Measurements from ENCODE around the gene RECK.

Gene RECK

GRCh38 chr9:36141288-36141687 is 104.6 kb downstream of the RECK start:
- Mint-ChIP-seq H3K4me3 (no peak overlapping the region), H3K27ac (no peak overlapping the region), H3K4me1 (peaks cover 91% of the 10 kb centered on the region), H3K36me3 (ENCODE audit: low read depth) (peaks cover 10% of the 10 kb centered on the region), H3K27me3 (peaks cover 3% of the 10 kb centered on the region), H3K9me3 (peaks cover 9% of the 10 kb centered on the region)
- no peak for ATAC-seq
- DNase-seq, result no peak

- H3K4me3 Mint-ChIP-seq, result no peak overlapping the region
- ATAC-seq (no peak), DNase-seq (no peak)
- H3K9me3 Mint-ChIP-seq, result peaks cover 11% of the 10 kb centered on the region
- H3K36me3 Mint-ChIP-seq (ENCODE audit: low read depth), result peaks cover 11% of the 10 kb centered on the region
- H3K27ac Mint-ChIP-seq, result peak overlapping the region; percentile 14
- H3K27me3 Mint-ChIP-seq, result peaks cover 3% of the 10 kb centered on the region
- H3K4me1 Mint-ChIP-seq, result peaks cover 93% of the 10 kb centered on the region
Measured at GRCh38 chr9:36141761-36142160, 105.0 kb downstream of the RECK start.

GRCh38 chr9:36142510-36143244 is 106.0 kb downstream of the RECK start:
- Mint-ChIP-seq H3K4me1 (peaks cover 94% of the 10 kb centered on the region), H3K27ac (peak overlapping the region; percentile 79), H3K9me3 (peaks cover 11% of the 10 kb centered on the region), H3K36me3 (ENCODE audit: low read depth) (peaks cover 17% of the 10 kb centered on the region), H3K4me3 (peak overlapping the region; percentile 73), H3K27me3 (peaks cover 3% of the 10 kb centered on the region)
- no peak for DNase-seq
- ATAC-seq, result no peak

- Mint-ChIP-seq H3K27me3 (peaks cover 3% of the 10 kb centered on the region), H3K4me3 (peak overlapping the region; percentile 73), H3K4me1 (peaks cover 94% of the 10 kb centered on the region), H3K27ac (peak overlapping the region; percentile 79), H3K36me3 (ENCODE audit: low read depth) (peaks cover 18% of the 10 kb centered on the region), H3K9me3 (peaks cover 11% of the 10 kb centered on the region)
- DNase-seq (no peak), ATAC-seq (no peak)
Measured at GRCh38 chr9:36143245-36143641, 106.5 kb downstream of the RECK start.

GRCh38 chr9:36144309-36145232 is 107.9 kb downstream of the RECK start:
- no peaks in the 10 kb centered on the region for H3K27me3 Mint-ChIP-seq
- peaks cover 18% of the 10 kb centered on the region for H3K36me3 Mint-ChIP-seq (ENCODE audit: low read depth)
- DNase-seq (no peak), ATAC-seq (no peak)
- peaks cover 93% of the 10 kb centered on the region for H3K4me1 Mint-ChIP-seq
- peak overlapping the region; percentile 73 for H3K4me3 Mint-ChIP-seq
- peaks cover 11% of the 10 kb centered on the region for H3K9me3 Mint-ChIP-seq
- H3K27ac Mint-ChIP-seq, result peak overlapping the region; percentile 86

GRCh38 chr9:36145970-36146369 is 109.3 kb downstream of the RECK start:
- ATAC-seq (no peak), DNase-seq (no peak)
- H3K4me1 Mint-ChIP-seq, result peaks cover 93% of the 10 kb centered on the region
- no peak overlapping the region for H3K4me3 Mint-ChIP-seq
- H3K36me3 Mint-ChIP-seq (ENCODE audit: low read depth), result peaks cover 18% of the 10 kb centered on the region
- H3K27me3 Mint-ChIP-seq, result no peaks in the 10 kb centered on the region
- peaks cover 11% of the 10 kb centered on the region for H3K9me3 Mint-ChIP-seq
- H3K27ac Mint-ChIP-seq, result no peak overlapping the region

GRCh38 chr9:36146651-36147050 is 109.9 kb downstream of the RECK start:
- Mint-ChIP-seq H3K4me3 (no peak overlapping the region), H3K27ac (no peak overlapping the region), H3K9me3 (peaks cover 11% of the 10 kb centered on the region), H3K27me3 (no peaks in the 10 kb centered on the region), H3K36me3 (ENCODE audit: low read depth) (peaks cover 18% of the 10 kb centered on the region), H3K4me1 (peaks cover 93% of the 10 kb centered on the region)
- ATAC-seq (no peak), DNase-seq (no peak)

GRCh38 chr9:36147441-36148175 is 110.9 kb downstream of the RECK start:
- peaks cover 18% of the 10 kb centered on the region for H3K36me3 Mint-ChIP-seq (ENCODE audit: low read depth)
- DNase-seq (no peak), ATAC-seq (no peak)
- H3K27me3 Mint-ChIP-seq, result no peaks in the 10 kb centered on the region
- H3K9me3 Mint-ChIP-seq, result peaks cover 11% of the 10 kb centered on the region
- H3K4me1 Mint-ChIP-seq, result peaks cover 92% of the 10 kb centered on the region
- no peak overlapping the region for H3K4me3 Mint-ChIP-seq
- H3K27ac Mint-ChIP-seq, result no peak overlapping the region

GRCh38 chr9:36148311-36149051 is 111.8 kb downstream of the RECK start:
- H3K4me3 Mint-ChIP-seq, result no peak overlapping the region
- H3K27me3 Mint-ChIP-seq, result no peaks in the 10 kb centered on the region
- peaks cover 92% of the 10 kb centered on the region for H3K4me1 Mint-ChIP-seq
- peaks cover 18% of the 10 kb centered on the region for H3K36me3 Mint-ChIP-seq (ENCODE audit: low read depth)
- peak; percentile 84 for DNase-seq
- peak; percentile 62 for ATAC-seq
- H3K9me3 Mint-ChIP-seq, result peaks cover 11% of the 10 kb centered on the region
- peak overlapping the region; percentile 28 for H3K27ac Mint-ChIP-seq

GRCh38 chr9:36149197-36149596 is 112.5 kb downstream of the RECK start:
- ATAC-seq (no peak), DNase-seq (no peak)
- Mint-ChIP-seq H3K27ac (no peak overlapping the region), H3K4me1 (peaks cover 90% of the 10 kb centered on the region), H3K36me3 (ENCODE audit: low read depth) (peaks cover 18% of the 10 kb centered on the region), H3K9me3 (peaks cover 11% of the 10 kb centered on the region), H3K4me3 (no peak overlapping the region), H3K27me3 (no peaks in the 10 kb centered on the region)

GRCh38 chr9:36150574-36151315 is 114.0 kb downstream of the RECK start:
- peaks cover 85% of the 10 kb centered on the region for H3K4me1 Mint-ChIP-seq
- ATAC-seq, result no peak
- DNase-seq, result no peak
- H3K27me3 Mint-ChIP-seq, result no peaks in the 10 kb centered on the region
- peaks cover 5% of the 10 kb centered on the region for H3K9me3 Mint-ChIP-seq
- H3K36me3 Mint-ChIP-seq (ENCODE audit: low read depth), result peaks cover 12% of the 10 kb centered on the region
- H3K27ac Mint-ChIP-seq, result peak overlapping the region; percentile 89
- H3K4me3 Mint-ChIP-seq, result no peak overlapping the region

- Mint-ChIP-seq H3K4me3 (peak overlapping the region; percentile 66), H3K27ac (peak overlapping the region; percentile 89), H3K27me3 (no peaks in the 10 kb centered on the region), H3K36me3 (ENCODE audit: low read depth) (peaks cover 9% of the 10 kb centered on the region), H3K9me3 (no peaks in the 10 kb centered on the region), H3K4me1 (peaks cover 79% of the 10 kb centered on the region)
- peak; percentile 87 for DNase-seq
- ATAC-seq, result peak; percentile 90
Measured at GRCh38 chr9:36151316-36152210, 114.8 kb downstream of the RECK start.
